Thoracic aorta (tissue), 2 donors: ENCODE measurements around the gene CEP83. TPM values are rescaled to one million over a fixed set of nuclear protein-coding genes. Genes with fewer than 3 reads are reported as not detected.

Experiments
- ATAC-seq: fragments of 150-250 bp; one replicate; pipeline ENCODE4 v1.8.0; 2017; ENCODE audit warnings: low read depth; ENCODE audit not compliant: insufficient number of reproducible peaks, low FRiP score
- DNase-seq: peaks from one replicate; pipeline ENCODE4 v3.0.0-alpha.2; 2020; ENCODE audit warnings: low spot score
- H3K27ac ChIP-seq, 2 donors: fragments of 200-600 bp; sonication (generic); 1 replicate in 1 of 2; 2 replicates in 1 of 2; pipeline ENCODE4 v1.5.1; 2016; ENCODE audit warnings: mild to moderate bottlenecking in 2 of 2, moderate library complexity in 2 of 2
- H3K27me3 ChIP-seq: fragments of 200-600 bp; sonication (generic); replicated peaks from 2 replicates; pipeline ENCODE4 v1.6.0; 2016; ENCODE audit warnings: mild to moderate bottlenecking; ENCODE audit not compliant: insufficient read depth
- H3K36me3 ChIP-seq: fragments of 200-600 bp; sonication (generic); one replicate; pipeline ENCODE4 v1.5.1; 2016
- H3K4me1 ChIP-seq, 2 donors: fragments of 200-600 bp; sonication (generic); 1 replicate in 1 of 2; 2 replicates in 1 of 2; pipeline versions ENCODE4 v1.5.1 to v1.6.0; 2016; ENCODE audit warnings: low read depth in 2 of 2, mild to moderate bottlenecking in 1 of 2; ENCODE audit not compliant: control insufficient read depth in 1 of 2
- H3K4me3 ChIP-seq: fragments of 200-600 bp; sonication (generic); 2 replicates; pipeline ENCODE4 v1.5.1; 2016; ENCODE audit warnings: mild to moderate bottlenecking
- H3K9me3 ChIP-seq: fragments of 200-600 bp; sonication (generic); 2 replicates; pipeline ENCODE4 v1.5.1; 2016
- total RNA-seq, 2 donors: library from RNA; depleted of rRNA; stranded (reverse); fragments of >200 nt; gene quantifications; one replicate each; pipeline versions ENCODE4 v1.1.0 to v1.2.3, GENCODE V29; 2016
- TF ChIP-seq, protein P1 (sequence below): fragments of 200-600 bp; sonication (generic); IDR thresholded peaks from one replicate; pipeline ENCODE4 v1.5.1; 2019; ENCODE audit warnings: antibody characterized with exemption

CEP83 gene
- total RNA-seq, 2 donors from 2014 or later = 17.2 to 35.6 TPM

DNA sequence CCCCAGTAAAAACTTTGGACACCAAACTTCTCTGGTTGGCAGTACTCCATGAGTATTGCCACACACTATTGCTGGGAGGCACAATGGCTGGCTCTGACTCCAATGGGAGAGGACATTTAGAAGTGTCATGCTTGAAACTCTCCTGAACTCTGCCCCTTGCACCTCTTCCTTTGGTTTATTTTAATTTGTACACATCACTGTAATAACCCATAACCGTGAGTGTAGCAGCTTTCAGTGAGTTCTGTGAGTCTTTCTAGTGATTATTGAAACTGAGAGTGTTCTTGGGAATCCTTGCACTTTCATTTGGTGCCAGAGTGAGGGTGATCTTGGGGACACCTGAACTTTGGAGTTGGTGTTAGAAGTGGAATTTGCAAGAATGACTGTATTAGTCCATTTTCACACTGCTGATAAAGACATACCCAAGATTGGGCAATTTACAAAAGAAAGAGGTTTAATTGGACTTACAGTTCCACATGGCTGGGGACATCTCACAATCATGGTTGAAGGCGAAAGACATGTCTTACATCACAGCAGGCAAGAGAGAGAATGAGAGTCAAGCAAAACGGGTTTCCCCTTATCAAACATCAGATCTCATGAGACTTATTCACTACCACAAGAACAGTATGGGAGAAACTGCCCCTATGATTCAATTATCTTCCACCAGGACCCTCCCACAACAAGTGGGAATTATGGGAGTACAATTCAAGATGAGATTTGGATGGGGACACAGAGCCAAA is 41.3 kb upstream of the CEP83 start:
- peaks cover 3% of the 10 kb centered on the region for H3K9me3 ChIP-seq
- no peak for ATAC-seq
- DNase-seq = no peak
- no peaks in the 10 kb centered on the region for H3K4me1 ChIP-seq
- TF ChIP-seq, protein P1, sequence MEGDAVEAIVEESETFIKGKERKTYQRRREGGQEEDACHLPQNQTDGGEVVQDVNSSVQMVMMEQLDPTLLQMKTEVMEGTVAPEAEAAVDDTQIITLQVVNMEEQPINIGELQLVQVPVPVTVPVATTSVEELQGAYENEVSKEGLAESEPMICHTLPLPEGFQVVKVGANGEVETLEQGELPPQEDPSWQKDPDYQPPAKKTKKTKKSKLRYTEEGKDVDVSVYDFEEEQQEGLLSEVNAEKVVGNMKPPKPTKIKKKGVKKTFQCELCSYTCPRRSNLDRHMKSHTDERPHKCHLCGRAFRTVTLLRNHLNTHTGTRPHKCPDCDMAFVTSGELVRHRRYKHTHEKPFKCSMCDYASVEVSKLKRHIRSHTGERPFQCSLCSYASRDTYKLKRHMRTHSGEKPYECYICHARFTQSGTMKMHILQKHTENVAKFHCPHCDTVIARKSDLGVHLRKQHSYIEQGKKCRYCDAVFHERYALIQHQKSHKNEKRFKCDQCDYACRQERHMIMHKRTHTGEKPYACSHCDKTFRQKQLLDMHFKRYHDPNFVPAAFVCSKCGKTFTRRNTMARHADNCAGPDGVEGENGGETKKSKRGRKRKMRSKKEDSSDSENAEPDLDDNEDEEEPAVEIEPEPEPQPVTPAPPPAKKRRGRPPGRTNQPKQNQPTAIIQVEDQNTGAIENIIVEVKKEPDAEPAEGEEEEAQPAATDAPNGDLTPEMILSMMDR = no peak
- H3K36me3 ChIP-seq = no peaks in the 10 kb centered on the region
- no peak overlapping the region for H3K27ac ChIP-seq
- no peak overlapping the region for H3K4me3 ChIP-seq
- H3K27me3 ChIP-seq = no peaks in the 10 kb centered on the region

DNA sequence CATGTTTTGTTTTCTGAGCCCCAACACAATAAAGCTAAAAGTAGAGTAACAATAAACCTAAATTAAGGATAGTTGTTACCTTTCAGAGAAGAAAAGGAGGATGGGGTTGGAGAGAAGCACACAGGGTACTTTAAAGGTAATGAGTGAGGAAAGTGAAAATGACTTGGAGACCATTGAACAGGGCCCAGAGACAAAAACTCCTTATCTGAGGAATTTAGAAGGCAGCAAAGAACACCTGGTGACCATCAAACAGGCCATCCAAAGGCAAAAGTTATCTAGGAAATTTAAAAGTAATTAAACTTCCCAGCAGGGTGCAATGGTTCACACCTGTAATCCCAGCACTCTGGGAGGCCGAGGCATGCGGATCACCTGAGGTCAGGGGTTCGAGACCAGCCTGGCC is 39.0 kb upstream of the CEP83 start:
- H3K27me3 ChIP-seq = no peaks in the 10 kb centered on the region
- no peak for DNase-seq
- H3K4me1 ChIP-seq = no peaks in the 10 kb centered on the region
- no peaks in the 10 kb centered on the region for H3K36me3 ChIP-seq
- no peak for ATAC-seq
- peaks cover 3% of the 10 kb centered on the region for H3K9me3 ChIP-seq
- no peak overlapping the region for H3K4me3 ChIP-seq
- H3K27ac ChIP-seq = no peak overlapping the region
- TF ChIP-seq, protein P1 = no peak

DNA sequence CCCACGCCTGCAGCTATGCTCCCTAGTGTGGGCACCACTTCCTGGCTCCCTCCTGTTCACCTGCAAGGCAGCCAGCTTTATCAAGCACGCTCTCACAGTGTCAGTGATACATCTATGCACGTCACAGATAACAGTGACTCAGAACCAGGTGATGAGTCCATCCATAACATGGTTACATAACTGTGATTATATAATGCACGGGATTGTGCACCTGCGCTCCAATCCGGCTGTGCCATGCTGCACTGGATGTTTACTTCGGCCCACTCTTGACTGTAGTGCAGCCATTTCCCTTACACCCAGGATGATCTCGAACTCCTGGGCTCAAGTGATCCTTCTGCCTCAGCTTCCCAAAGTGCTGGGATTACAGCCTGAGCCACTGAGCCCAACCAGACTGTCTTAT is 38.4 kb upstream of the CEP83 start:
- Histone ChIP-seq H3K4me3 (no peak overlapping the region), H3K4me1 (no peaks in the 10 kb centered on the region), H3K36me3 (no peaks in the 10 kb centered on the region), H3K27ac (no peak overlapping the region), H3K9me3 (peaks cover 3% of the 10 kb centered on the region), H3K27me3 (no peaks in the 10 kb centered on the region)
- DNase-seq = no peak
- TF ChIP-seq, protein P1 = no peak
- no peak for ATAC-seq

DNA sequence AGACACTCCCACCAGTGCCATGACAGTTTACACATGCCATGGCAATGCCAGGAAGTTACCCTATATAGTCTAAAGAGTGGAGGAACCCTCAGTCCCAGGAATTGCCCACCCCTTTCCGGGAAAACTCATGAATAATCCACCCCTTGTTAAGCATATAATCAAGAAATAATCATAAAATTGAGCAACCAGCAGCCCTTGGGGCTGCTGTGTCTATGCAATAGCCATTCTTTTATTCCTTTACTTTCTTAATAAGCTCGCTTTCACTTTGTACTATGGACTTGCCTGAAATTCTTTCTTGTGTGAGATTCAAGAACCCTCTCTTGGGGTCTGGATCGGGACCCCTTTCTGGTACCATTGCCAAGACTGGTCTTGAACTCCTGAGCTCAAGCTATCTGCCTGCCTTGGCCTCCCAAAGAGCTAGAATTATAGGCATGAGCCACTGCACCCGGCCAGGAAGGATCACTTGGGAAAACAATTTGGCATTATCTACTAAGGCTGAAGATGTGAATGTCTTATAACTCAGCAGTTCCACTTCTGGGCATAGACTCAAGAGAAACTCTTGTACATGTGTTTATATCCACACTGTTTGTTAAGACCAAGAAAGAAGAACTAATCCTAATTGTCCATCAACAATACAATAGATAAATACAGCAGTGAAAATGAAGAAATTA is 35.9 kb upstream of the CEP83 start:
- H3K9me3 ChIP-seq = no peaks in the 10 kb centered on the region
- no peak for ATAC-seq
- TF ChIP-seq, protein P1 = no peak
- no peaks in the 10 kb centered on the region for H3K27me3 ChIP-seq
- DNase-seq = no peak
- no peaks in the 10 kb centered on the region for H3K36me3 ChIP-seq
- H3K27ac ChIP-seq = no peak overlapping the region
- no peaks in the 10 kb centered on the region for H3K4me1 ChIP-seq
- no peak overlapping the region for H3K4me3 ChIP-seq

DNA sequence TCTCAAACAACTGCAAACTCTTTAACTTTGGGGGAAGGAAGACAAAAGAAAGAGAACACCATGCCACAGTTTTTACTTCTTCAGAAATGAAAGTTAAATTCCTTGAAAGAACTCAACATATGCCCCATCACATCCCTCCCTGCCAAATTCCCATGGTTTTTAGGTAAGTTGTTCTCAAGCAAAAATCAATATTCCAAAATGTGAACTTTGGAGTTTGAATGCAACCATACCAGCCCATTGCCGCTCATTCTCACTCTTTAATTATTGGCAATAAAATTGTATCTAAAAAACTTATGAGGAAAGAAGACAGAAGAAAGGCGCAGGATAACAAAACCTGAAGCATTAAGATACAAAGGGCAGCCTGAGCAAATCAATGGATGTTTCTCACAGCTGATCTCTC is 31.8 kb upstream of the CEP83 start:
- Histone ChIP-seq H3K36me3 (no peaks in the 10 kb centered on the region), H3K27me3 (no peaks in the 10 kb centered on the region), H3K4me3 (no peak overlapping the region), H3K9me3 (no peaks in the 10 kb centered on the region), H3K27ac (no peak overlapping the region), H3K4me1 (no peaks in the 10 kb centered on the region)
- no peak for DNase-seq
- TF ChIP-seq, protein P1 = no peak
- ATAC-seq = no peak
